ENCODE measurements around the gene OR5A2. TPM values are rescaled to one million over a fixed set of nuclear protein-coding genes. Genes with fewer than 3 reads are reported as not detected.
"Not testable (repeated sequence)": the region's sequence is repeated elsewhere in the genome, so short reads cannot be mapped to it uniquely, and the experiment has no call there.

Gene OR5A2
- total and polyA plus RNA-seq, 9 donors, result not detected

DNA sequence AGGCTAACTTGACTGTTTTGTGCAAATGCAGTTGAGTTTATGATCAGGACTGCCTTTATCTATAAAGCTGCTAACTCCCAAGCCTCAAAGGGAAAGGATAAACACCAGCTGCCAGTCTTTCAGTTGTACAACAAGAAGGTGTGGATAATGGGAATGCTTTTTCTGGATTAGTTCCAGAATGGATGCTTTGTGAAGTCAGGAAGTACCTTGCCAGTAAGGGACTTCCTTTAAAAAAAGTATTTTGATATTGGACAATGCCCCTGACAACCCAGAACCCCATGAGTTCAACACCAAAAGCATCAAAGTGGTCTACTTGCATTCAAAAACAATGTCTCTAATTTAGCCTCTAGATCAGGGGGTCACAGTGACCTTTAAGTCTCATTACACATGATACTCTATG lies 32.0 kb downstream of the OR5A2 start:
- no peak overlapping the region for H3K4me3 ChIP-seq
- TF ChIP-seq POLR2A (IDR thresholded peaks at IDR 0.05), result no peak
- H3K36me3 ChIP-seq, result no peaks in the 10 kb centered on the region
- no peak overlapping the region for H3K27ac ChIP-seq
- H3K9me3 ChIP-seq, result no peaks in the 10 kb centered on the region
- no peak for DNase-seq
- intact Hi-C loops (cut with DNase I), result no loop called here
- H3K27me3 ChIP-seq, result no peaks in the 10 kb centered on the region
- H3K4me1 ChIP-seq (ENCODE audit: insufficient read depth), result no peaks in the 10 kb centered on the region

DNA sequence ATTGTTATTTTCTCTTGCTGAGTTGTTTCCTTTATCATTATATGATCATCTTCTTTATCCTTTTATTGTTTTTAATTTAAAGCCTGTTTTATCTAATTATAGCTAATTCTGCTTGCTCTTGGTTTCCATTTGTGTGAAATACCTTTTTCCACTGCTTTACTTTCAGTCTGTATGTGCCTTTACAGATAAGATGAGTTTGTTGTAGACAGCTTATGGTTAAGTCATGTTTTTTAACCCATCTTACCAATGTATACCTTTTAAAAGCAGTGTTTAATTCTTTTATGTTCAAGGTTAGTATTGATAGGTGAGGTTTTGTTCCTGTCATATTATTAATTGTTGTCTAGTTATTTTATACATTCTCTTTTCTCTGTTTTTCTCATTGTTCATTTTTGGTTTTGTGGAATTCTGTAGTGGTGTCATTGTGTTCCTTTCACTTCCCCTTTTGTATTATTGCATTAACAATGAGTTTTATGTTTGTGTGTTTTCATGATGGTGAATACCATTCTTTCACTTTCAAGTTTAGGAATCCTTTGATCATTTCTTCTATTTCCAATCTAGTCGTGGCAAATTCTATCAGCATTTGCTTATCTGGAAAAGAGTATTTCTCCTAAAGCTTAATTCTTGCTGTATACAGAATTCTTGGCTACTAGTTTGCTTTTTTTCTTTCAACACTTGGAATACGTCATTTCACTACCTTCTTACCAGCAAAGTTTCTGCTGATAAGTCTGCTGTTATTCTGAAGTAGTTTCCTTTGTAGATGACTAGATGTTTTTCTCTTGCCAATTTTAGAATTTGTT lies 45.8 kb downstream of the OR5A2 start:
- H3K4me3 ChIP-seq, result no peak overlapping the region
- 46 to 50% (median 49%) methylated on average over 2 of the region's 2 CpGs for whole genome bisulfite sequencing, 3 donors
- TF ChIP-seq EP300 (IDR thresholded peaks at IDR 0.05), result no peak
- TF ChIP-seq, protein P1, sequence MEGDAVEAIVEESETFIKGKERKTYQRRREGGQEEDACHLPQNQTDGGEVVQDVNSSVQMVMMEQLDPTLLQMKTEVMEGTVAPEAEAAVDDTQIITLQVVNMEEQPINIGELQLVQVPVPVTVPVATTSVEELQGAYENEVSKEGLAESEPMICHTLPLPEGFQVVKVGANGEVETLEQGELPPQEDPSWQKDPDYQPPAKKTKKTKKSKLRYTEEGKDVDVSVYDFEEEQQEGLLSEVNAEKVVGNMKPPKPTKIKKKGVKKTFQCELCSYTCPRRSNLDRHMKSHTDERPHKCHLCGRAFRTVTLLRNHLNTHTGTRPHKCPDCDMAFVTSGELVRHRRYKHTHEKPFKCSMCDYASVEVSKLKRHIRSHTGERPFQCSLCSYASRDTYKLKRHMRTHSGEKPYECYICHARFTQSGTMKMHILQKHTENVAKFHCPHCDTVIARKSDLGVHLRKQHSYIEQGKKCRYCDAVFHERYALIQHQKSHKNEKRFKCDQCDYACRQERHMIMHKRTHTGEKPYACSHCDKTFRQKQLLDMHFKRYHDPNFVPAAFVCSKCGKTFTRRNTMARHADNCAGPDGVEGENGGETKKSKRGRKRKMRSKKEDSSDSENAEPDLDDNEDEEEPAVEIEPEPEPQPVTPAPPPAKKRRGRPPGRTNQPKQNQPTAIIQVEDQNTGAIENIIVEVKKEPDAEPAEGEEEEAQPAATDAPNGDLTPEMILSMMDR (IDR thresholded peaks at IDR 0.05), result no peak
- no peak for TF ChIP-seq POLR2A (IDR thresholded peaks at IDR 0.05)
- H3K9me3 ChIP-seq, result no peaks in the 10 kb centered on the region
- intact Hi-C loops (cut with DNase I), result no loop called here
- no peak for DNase-seq
- no peaks in the 10 kb centered on the region for H3K4me1 ChIP-seq (ENCODE audit: insufficient read depth)
- H3K27ac ChIP-seq, result no peak overlapping the region
- no peaks in the 10 kb centered on the region for H3K36me3 ChIP-seq
- no peaks in the 10 kb centered on the region for H3K27me3 ChIP-seq

DNA sequence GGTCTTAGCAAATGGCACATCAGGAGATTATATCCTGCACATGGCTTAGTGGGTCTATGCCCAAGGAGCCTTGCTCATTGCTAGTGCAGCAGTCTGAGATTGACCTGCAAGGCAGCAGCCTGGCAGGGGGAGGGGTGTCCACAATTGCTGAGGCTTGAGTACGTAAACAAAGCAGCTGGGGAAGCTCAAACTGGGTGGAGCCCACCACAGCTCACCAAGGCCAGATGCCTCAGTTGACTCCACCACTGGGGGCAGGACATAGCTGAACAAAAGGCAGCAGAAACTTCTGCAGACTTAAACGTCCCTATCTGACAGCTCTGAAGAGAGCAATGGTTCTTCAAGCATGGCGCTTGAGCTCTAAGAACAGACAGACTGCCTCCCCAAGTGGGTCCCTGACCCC lies 53.9 kb downstream of the OR5A2 start:
- DNase-seq; H3K4me3 ChIP-seq; H3K4me1 ChIP-seq (ENCODE audit: insufficient read depth); H3K36me3 ChIP-seq; intact Hi-C loops (cut with DNase I); H3K27ac ChIP-seq; H3K27me3 ChIP-seq; H3K9me3 ChIP-seq: not testable (repeated sequence)
- 24 to 29% (median 27%) methylated on average over 3 of the region's 3 CpGs for WGBS, 3 donors

- Histone ChIP-seq H3K27me3 (no peaks in the 10 kb centered on the region), H3K36me3 (no peaks in the 10 kb centered on the region), H3K4me1 (ENCODE audit: insufficient read depth) (no peaks in the 10 kb centered on the region), H3K9me3 (no peaks in the 10 kb centered on the region), H3K4me3 (no peak overlapping the region), H3K27ac (no peak overlapping the region)
- WGBS, 3 donors, result 55 to 66% (median 59%) methylated on average over 8 of the region's 8 CpGs
- intact Hi-C loops (cut with DNase I), result no loop called here
- no peak for DNase-seq
- TF ChIP-seq, protein P1 (IDR thresholded peaks at IDR 0.05), result no peak
- TF ChIP-seq EP300 (IDR thresholded peaks at IDR 0.05) (no peak), POLR2A (IDR thresholded peaks at IDR 0.05) (no peak)
These were observed 57.8 kb downstream of the OR5A2 start for GRCh38 chr11:59368238-59369022.

Other genes starting within 250 kb of the OR5A2 start
- 10 to 100 TPM in 1 of 7 donors, 1 to 10 TPM in 6; 1.8 to 11.9 (median 3.9) TPM for gene MPEG1, start 213.5 kb downstream of the OR5A2 start, total RNA-seq
- gene MPEG1, start 213.5 kb downstream of the OR5A2 start, polyA plus RNA-seq, result 10 to 100 TPM in 1 of 2 donors, 1 to 10 TPM in 1; 2.4 to 28.5 TPM
- not detected for gene OR5AN1, start 67.5 kb downstream of the OR5A2 start, total RNA-seq
- not detected for gene OR5AN1, start 67.5 kb downstream of the OR5A2 start, polyA plus RNA-seq
- gene OR5A1, start 10.1 kb upstream of the OR5A2 start, total RNA-seq, result not detected
- gene OR5A1, start 10.1 kb upstream of the OR5A2 start, polyA plus RNA-seq, result not detected
- not detected for gene OR4D6, start 30.5 kb upstream of the OR5A2 start, total RNA-seq
- gene OR4D6, start 30.5 kb upstream of the OR5A2 start, polyA plus RNA-seq, result not detected
- gene OR4D10, start 46.9 kb upstream of the OR5A2 start, total RNA-seq, result not detected
- gene OR4D10, start 46.9 kb upstream of the OR5A2 start, polyA plus RNA-seq, result not detected
- gene OR4D11, start 77.2 kb upstream of the OR5A2 start, total RNA-seq, result not detected
- gene OR4D11, start 77.2 kb upstream of the OR5A2 start, polyA plus RNA-seq, result not detected
- gene OR4D9, start 85.1 kb upstream of the OR5A2 start, total RNA-seq, result not detected
- gene OR4D9, start 85.1 kb upstream of the OR5A2 start, polyA plus RNA-seq, result not detected
- gene OSBP, start 189.4 kb upstream of the OR5A2 start, total RNA-seq, result 10 to 100 TPM; 27.1 to 46.4 (median 42.4) TPM
- gene OSBP, start 189.4 kb upstream of the OR5A2 start, polyA plus RNA-seq, result 10 to 100 TPM; 20.5 to 58.0 TPM
- gene PATL1, start 242.6 kb upstream of the OR5A2 start, total RNA-seq, result 10 to 100 TPM; 11.1 to 40.3 (median 30.8) TPM
- gene PATL1, start 242.6 kb upstream of the OR5A2 start, polyA plus RNA-seq, result 10 to 100 TPM; 16.2 to 44.2 TPM